Stimulated activated CD4-positive, alpha-beta T cell treated with anti-CD3 and anti-CD28 coated beads, TNF-alpha, amount 100 ng/mL, for 24 hours (primary cell): ENCODE measurements around the gene RASAL3.
A peak's percentile ranks its signal among the peaks of the same experiment; 100 is the strongest.
"Not testable (repeated sequence)": the region's sequence is repeated elsewhere in the genome, so short reads cannot be mapped to it uniquely, and the experiment has no call there.

Source experiments
- DNase-seq, 3 experiments: peaks; one replicate each; pipeline ENCODE4 v3.0.0-alpha.2; 2020; ENCODE audit warnings: low read depth in 3 of 3

The RASAL3 gene

DNA sequence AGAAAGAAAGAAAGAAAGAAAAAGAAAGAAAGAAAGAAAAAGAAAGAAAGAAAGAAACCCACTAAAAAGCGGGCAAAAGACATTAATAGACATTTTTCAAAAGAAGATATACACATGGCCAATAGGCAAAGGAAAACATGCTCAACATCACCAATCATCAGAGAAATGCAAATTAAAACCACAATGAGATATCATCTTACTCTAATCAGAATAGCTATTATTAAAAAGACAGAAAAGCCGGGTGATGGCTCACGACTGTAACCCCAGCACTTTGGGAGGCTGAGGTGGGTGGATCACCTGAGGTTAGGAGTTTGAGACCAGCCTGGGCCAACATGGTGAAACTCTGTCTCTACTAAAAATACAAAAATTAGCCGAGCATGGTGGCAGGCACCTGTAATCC, 9.5 kb upstream of the RASAL3 start:
- DNase-seq = not testable (repeated sequence)

GRCh38 chr19:15471639-15472101, 7.3 kb upstream of the RASAL3 start:
- DNase-seq = no peak

- no peak for DNase-seq
These were observed 5.4 kb upstream of the RASAL3 start for GRCh38 chr19:15469513-15470297.

DNA sequence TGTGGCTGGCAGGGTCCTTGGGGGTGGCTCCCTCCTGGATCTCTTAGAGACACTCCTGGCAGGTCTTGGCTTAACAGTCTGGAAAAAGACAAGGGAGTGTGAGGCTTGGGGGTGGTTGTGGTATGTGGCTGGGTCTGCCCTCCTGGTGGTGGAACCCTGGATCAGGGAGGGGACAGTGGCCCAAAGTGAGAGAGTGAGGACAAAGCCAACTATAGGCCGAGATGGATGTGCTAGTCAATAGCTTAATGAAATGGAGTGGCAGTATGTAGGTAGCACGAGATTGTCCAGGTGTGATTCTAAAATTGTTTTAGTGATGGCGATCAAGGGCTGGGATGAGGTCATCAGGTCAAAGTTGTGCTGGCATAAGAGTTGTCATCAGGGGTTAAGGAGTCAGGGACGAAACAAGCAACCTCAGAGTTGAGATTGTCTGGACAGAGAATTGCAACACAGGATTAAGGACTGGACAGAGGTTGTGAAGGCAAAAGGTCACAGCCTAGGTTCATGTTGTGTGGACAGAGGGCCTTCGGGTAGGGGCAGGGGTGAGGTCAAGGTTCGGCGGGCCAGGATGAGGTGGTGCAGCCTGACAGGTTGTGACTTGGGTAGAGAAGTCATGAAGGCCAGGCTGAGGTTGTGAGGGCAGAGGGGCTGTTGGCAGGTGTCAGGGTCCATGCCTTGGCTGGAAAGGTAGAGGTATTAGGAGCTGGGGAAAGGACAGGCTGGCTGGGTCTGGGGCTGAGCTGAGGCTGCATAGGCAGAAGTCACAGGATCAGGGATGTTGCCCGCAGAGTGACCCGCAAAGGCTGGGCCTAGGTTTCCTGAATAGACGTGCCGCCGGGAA, 4.5 kb upstream of the RASAL3 start:
- no peak for DNase-seq

DNA sequence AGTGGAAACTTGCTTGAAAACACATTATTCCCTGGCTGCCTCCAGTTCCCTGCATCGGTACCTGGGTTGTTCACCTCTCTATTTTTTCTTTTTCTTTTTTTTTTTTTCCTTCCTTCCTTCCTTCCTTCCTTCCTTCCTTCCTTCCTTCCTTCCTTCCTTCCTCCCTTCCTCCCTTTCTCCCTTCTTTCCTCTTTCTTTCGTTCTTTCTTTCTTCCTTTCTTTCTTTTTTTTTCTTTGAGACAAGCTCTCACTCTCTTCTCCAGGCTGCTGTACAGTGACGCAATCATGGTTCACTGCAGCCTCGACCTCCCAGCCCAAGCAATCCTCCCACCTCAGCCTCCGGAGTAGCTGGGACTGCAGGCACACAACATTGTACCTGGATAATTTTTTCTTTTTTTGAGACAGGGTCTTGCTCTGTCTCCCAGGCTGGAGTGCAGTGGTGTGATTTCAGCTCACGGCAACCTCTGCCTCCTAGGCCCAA, 3.4 kb upstream of the RASAL3 start:
- DNase-seq = no peak

- peak; percentile 39 to 57 (median 50) for DNase-seq
These were observed 2.7 kb upstream of the RASAL3 start for GRCh38 chr19:15466851-15467733.

DNA sequence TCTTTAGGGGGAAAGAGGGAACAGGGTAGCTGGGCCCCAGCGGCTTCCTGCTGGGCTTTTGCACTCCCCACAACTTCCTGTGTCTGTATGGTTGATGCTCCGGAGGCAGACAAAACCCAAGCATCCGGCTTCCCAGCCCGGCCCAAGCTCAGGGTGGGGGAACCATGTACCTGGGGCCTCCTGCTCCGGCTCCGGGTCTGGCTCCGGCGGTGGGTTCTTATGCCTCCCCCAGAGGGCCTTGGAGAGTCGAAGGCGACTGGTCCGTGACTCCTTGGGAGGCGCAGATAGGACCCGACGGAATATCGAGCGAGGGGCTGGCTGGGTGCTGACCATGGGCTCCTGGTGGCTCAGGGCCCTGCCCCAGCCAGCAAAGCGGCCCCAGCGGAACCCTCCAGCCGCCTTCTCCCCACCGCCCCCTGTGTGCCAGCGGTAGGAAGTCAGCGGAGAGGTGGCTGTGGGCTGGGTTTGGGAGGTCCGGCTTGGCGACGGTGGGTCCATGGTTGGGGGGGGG, 428 bp downstream of the RASAL3 start:
- DNase-seq = peak; percentile 56 to 75 (median 64)

DNA sequence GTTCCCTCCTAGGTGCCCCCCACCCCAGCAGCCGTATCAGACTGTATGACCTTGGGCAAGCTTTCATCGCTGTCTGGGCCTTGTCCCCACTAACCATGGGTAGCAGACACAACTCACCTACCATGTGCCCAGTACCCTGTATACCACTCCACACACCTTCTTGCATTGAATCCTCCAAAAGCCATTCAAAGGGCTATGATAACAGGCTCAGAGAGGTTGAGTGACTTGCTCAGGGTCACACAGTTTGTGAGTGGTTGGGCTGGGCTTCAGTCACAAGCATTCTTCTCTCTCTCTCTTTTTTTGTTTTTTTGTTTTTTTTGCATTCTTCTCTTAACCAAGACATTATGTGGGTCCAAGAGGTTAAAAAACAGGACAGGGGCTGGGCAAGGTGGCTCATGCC, 2.6 kb downstream of the RASAL3 start:
- no peak for DNase-seq

GRCh38 chr19:15457701-15458484, 6.5 kb downstream of the RASAL3 start:
- no peak for DNase-seq

DNA sequence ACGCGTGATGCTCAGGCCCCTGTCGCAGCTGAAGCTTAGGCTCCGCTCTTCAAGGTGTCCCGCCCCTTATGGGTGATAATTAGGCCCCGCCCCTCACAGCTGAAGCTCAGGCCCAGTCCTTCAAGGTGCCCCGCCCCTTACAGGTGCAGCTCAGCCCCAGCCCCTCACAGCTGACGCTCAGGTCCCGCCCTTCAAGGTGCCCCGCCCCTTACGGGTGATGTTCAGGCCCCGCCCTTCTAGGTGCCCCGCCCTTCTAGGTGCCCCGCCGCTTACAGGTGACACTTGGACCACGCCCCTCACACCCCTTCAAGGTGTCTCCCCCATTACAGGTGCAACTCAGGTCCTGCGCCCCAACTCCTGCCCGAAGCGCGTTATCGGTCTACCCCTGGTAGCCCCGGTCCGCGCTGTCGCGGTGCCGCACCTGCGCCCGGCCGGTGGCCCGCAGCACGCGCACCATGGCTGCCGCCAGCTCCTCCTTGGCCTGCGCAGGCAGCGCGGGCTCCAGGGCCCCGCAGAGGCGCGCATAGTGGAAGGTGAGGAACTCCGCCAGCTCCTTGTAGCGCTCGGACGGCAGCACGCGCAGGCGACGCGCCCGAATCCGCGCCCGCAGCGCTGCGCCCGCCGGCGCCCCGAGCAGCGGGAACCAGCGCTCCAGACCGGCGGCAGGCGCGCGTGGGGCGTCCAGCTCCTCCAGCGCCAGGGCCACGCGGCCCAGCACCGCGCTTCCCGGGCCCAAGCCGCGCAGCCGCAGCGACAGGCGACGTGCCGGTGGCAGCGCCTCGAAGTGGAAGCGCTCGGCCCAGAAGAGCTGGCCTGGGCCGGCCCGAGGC, 7.3 kb downstream of the RASAL3 start:
- no peak for DNase-seq

- no peak for DNase-seq
These were observed 7.9 kb downstream of the RASAL3 start for GRCh38 chr19:15456441-15456840.

GRCh38 chr19:15455996-15456395, 8.3 kb downstream of the RASAL3 start:
- DNase-seq = no peak

GRCh38 chr19:15453906-15454860, 10.2 kb downstream of the RASAL3 start:
- no peak for DNase-seq

- DNase-seq = no peak
These were observed 11.2 kb downstream of the RASAL3 start for GRCh38 chr19:15453091-15453578.

- DNase-seq = no peak
These were observed 12.0 kb downstream of the RASAL3 start for GRCh38 chr19:15452111-15453047.

DNA sequence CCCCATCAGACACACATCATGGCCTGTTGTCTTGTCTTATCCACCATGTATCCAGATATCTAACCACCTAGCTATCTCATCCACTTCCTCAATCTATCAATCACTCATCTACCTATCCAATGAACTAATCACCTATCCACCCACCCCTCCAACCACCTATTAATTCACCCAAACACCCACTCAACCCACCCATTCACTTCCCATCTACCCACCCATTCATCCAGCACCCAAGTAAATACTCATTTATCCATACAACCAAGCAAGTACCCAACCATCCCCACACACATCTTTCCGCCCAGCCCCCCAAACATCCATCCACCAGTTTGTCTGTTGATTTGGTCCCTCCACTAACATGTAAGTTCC, 13.8 kb downstream of the RASAL3 start:
- no peak for DNase-seq
